HepG2 (cell line): ENCODE measurements around the gene TRDMT1. TPM values are rescaled to one million over a fixed set of nuclear protein-coding genes. Genes with fewer than 3 reads are reported as not detected.

Experiments used
- ATAC-seq: fragments of 200-7000 bp; cut with Tn5 transposase; 3 replicates; pipeline ENCODE4 v1.9.1; 2020; ENCODE audit warnings: mild to moderate bottlenecking, moderate library complexity
- BruUV-seq: library from RNA; stranded (reverse); fragments of 400-500 nt; replicated peaks from 2 replicates; lab custom pipeline; 2021; lab: Mats Ljungman, UMichigan
- CTCF ChIA-PET: fragments of 300-600 bp; formaldehyde crosslinking; extraction: SDS; loops from one replicate; lab custom pipeline; 2021; ENCODE audit warnings: low total read pairs, inconsistent platforms, low intra/inter-chr PET ratio; lab: Yijun Ruan, JAX
- POLR2A ChIA-PET: fragments of 350-600 bp; sonication (Branson Sonifier 250); formaldehyde crosslinking; loops from one replicate; lab custom pipeline; 2020; ENCODE audit warnings: antibody characterized with exemption, inconsistent platforms; lab: Yijun Ruan, JAX
- DNase-seq: peaks from one replicate; pipeline ENCODE4 v3.0.0-alpha.2; 2015; ENCODE audit warnings: low spot score
- FAIRE-seq: peaks from 3 replicates; lab custom pipeline; 2011; peaks lifted over from hg19 to GRCh38; lab: Jason Lieb, UNC
- H2AFZ ChIP-seq: one replicate; pipeline ENCODE4 v1.6.1; 2011; ENCODE audit warnings: low read length, inconsistent platforms
- H3K27ac ChIP-seq: fragments of 300-600 bp; 3 replicates; pipeline ENCODE4 v1.8.0; 2011; ENCODE audit warnings: mixed run types, mild to moderate bottlenecking, mixed read lengths, low read length, inconsistent platforms; ENCODE audit not compliant: insufficient read depth; ENCODE audit errors: extremely low read length
- H3K27me3 ChIP-seq, 2 experiments: fragments of 200-600 bp in 1 of 2; 2 replicates in 1 of 2; 3 replicates in 1 of 2; pipeline versions ENCODE4 v1.6.0 to v1.8.0; 2011; ENCODE audit warnings: low read length in 2 of 2, mild to moderate bottlenecking in 2 of 2, moderate library complexity in 2 of 2, inconsistent platforms in 1 of 2; ENCODE audit not compliant: insufficient read depth in 2 of 2, control insufficient read depth in 1 of 2
- H3K36me3 ChIP-seq, 2 experiments: fragments of 200-600 bp in 1 of 2; replicated peaks in 1 of 2; 2 replicates in 1 of 2; 3 replicates in 1 of 2; pipeline versions ENCODE4 v1.5.1 to v1.8.0; 2011; ENCODE audit warnings: low read length in 2 of 2, inconsistent platforms in 1 of 2; ENCODE audit not compliant: insufficient read depth in 2 of 2, control insufficient read depth in 1 of 2
- H3K4me1 ChIP-seq: 2 replicates; pipeline ENCODE4 v1.5.1; 2012; ENCODE audit warnings: low read length, inconsistent platforms; ENCODE audit not compliant: insufficient read depth
- H3K4me2 ChIP-seq: 2 replicates; pipeline ENCODE4 v1.6.0; 2011; ENCODE audit warnings: low read depth, low read length, inconsistent platforms
- H3K4me3 ChIP-seq, 3 experiments: fragments of 200-600 bp in 1 of 3; sonication (generic), shearing (Covaris generic) in 1 of 3; replicated peaks in 1 of 3; 2 replicates each; pipeline ENCODE4 v1.5.1; 2011 to 2016; ENCODE audit warnings: low read length in 3 of 3, inconsistent platforms in 2 of 3, low read depth in 2 of 3, mild to moderate bottlenecking in 2 of 3, control low read depth in 1 of 3, mixed read lengths in 1 of 3; ENCODE audit not compliant: insufficient read depth in 1 of 3
- H3K79me2 ChIP-seq: one replicate; pipeline ENCODE4 v1.6.1; 2011; ENCODE audit warnings: low read length, inconsistent platforms; ENCODE audit not compliant: insufficient read depth
- H3K9ac ChIP-seq: 2 replicates; pipeline ENCODE4 v1.6.0; 2011; ENCODE audit warnings: mild to moderate bottlenecking, low read depth, low read length, inconsistent platforms; ENCODE audit not compliant: insufficient read depth
- H3K9me3 ChIP-seq: 2 replicates; pipeline ENCODE4 v1.5.1; 2012; ENCODE audit warnings: mild to moderate bottlenecking, low read length
- H4K20me1 ChIP-seq: 2 replicates; pipeline ENCODE4 v1.6.0; 2011; ENCODE audit warnings: inconsistent platforms, mild to moderate bottlenecking, low read length, moderate library complexity; ENCODE audit not compliant: insufficient read depth
- ARHGAP35 ChIP-seq: sonication (generic); formaldehyde crosslinking; IDR thresholded peaks from 2 replicates; pipeline ENCODE4 v1.9.0; 2022; ENCODE audit warnings: mild to moderate bottlenecking, inconsistent platforms, moderate library complexity, missing genetic modification reagents, borderline replicate concordance
- ATF7 ChIP-seq, 2 experiments: fragments of 450-650 bp in 1 of 2; sonication (generic) in 1 of 2; formaldehyde crosslinking in 1 of 2; IDR thresholded peaks; 2 replicates each; pipeline versions ENCODE4 v1.4.0 to v1.6.1; 2016 to 2020; ENCODE audit warnings: antibody characterized with exemption in 1 of 2, mild to moderate bottlenecking in 1 of 2, missing genetic modification reagents in 1 of 2
- BHLHE40 ChIP-seq: IDR thresholded peaks from 2 replicates; pipeline ENCODE4 v1.6.1; 2011; ENCODE audit warnings: low read length, improper control_type of control experiment
- DMAP1 ChIP-seq: IDR thresholded peaks from 2 replicates; pipeline ENCODE4 v1.6.1; 2016
- ELK4 ChIP-seq: sonication (generic); formaldehyde crosslinking; IDR thresholded peaks from 2 replicates; pipeline ENCODE4 v1.9.0; 2021; ENCODE audit warnings: missing genetic modification reagents, borderline replicate concordance
- FOXA3 ChIP-seq: IDR thresholded peaks from 2 replicates; pipeline ENCODE4 v1.6.1; 2016; ENCODE audit warnings: missing genetic modification reagents, missing compliant biosample characterization
- MTA3 ChIP-seq: sonication (generic); formaldehyde crosslinking; IDR thresholded peaks from 2 replicates; pipeline ENCODE4 v1.4.0; 2020; ENCODE audit warnings: missing genetic modification reagents
- RBFOX2 ChIP-seq: fragments of 200-400 bp; formaldehyde crosslinking; IDR thresholded peaks from 2 replicates; pipeline ENCODE4 v1.6.1; 2017; ENCODE audit warnings: low read depth, mild to moderate bottlenecking, low read length
- ZFP41 ChIP-seq: sonication (generic); formaldehyde crosslinking; IDR thresholded peaks from 2 replicates; pipeline ENCODE4 v1.4.0; 2020; ENCODE audit warnings: mild to moderate bottlenecking, missing genetic modification reagents, borderline replicate concordance
- ZNF263 ChIP-seq: sonication (generic); formaldehyde crosslinking; IDR thresholded peaks from 2 replicates; pipeline ENCODE4 v1.4.0; 2020; ENCODE audit warnings: missing genetic modification reagents
- WGBS: methylation state at CpG from one replicate; pipeline ENCODE4 v1.1.6; 2017; ENCODE audit warnings: low lambda C conversion rate; 5-methylcytosine and 5-hydroxymethylcytosine counted together
- in situ Hi-C: cut with HindIII; loops from 2 replicates; pipeline ENCODE4 v1.10.0; 2017; ENCODE audit warnings: low pct_unique_long_range_greater_than_20kb; ENCODE audit not compliant: extremely low pct_ligation_motif_present
- intact Hi-C: fragments of 100-400 bp; cut with micrococcal nuclease; formaldehyde crosslinking; loops from one replicate; pipeline ENCODE4 v1.10.0; 2022; ENCODE audit not compliant: unreplicated experiment
- polyA plus RNA-seq, 8 experiments: library from polyadenylated mRNA; depleted of rRNA in 3 of 8; stranded (reverse) in 7 of 8; unstranded in 1 of 8; fragments of >200 nt; fragmentation: Illumina TruSeq in 4 of 8; extraction: Trizol in 4 of 8; gene quantifications; 2 replicates each; pipeline versions ENCODE4 v1.2.1 to v1.2.3, GENCODE V29; 2011 to 2016; ENCODE audit warnings: low read depth in 4 of 8, missing spikeins in 1 of 8, mixed read lengths in 1 of 8; ENCODE audit not compliant: insufficient read depth in 1 of 8
- total RNA-seq, 5 experiments: library from RNA; depleted of rRNA; stranded (reverse); fragments of >200 nt; fragmentation: Illumina TruSeq; extraction: Trizol; gene quantifications; 2 replicates each; pipeline ENCODE4 v1.2.3, GENCODE V29; 2016; ENCODE audit warnings: low read depth in 1 of 5
- TF ChIP-seq, protein P1 (sequence below): sonication (generic); formaldehyde crosslinking; IDR thresholded peaks from 2 replicates; pipeline ENCODE4 v1.8.1; 2023; ENCODE audit warnings: mild to moderate bottlenecking, missing genetic modification reagents

The TRDMT1 gene
- total and polyA plus RNA-seq, 2 of the 13 experiments (the other 11 are each of a cell fraction or from before 2014, with no cell fraction given), result 2.0 to 3.0 TPM

- H4K20me1 ChIP-seq, result no peaks in the 10 kb centered on the region
- POLR2A ChIA-PET, result interaction anchor here (0.6 kb wide), 1 partner anchor 487 kb away, joined by 4 read pairs; no protein-coding TSS in a partner anchor
- H3K36me3 ChIP-seq, result no peaks in the 10 kb centered on the region
- no peak overlapping the region for H3K9ac ChIP-seq
- H3K27ac ChIP-seq, result no peak overlapping the region
- no peaks in the 10 kb centered on the region for H3K79me2 ChIP-seq
- H3K4me2 ChIP-seq, result no peak overlapping the region
- CTCF ChIA-PET, result no interaction called here
- ATAC-seq, result no peak
- no peak overlapping the region for H2AFZ ChIP-seq
- BruUV-seq, result no TSS peak
- in situ Hi-C loops (no loop called here), intact Hi-C loops (no loop called here)
- H3K9me3 ChIP-seq, result no peaks in the 10 kb centered on the region
- no peak for FAIRE-seq
- no peak overlapping the region for H3K4me3 ChIP-seq
- WGBS, result 6% methylated on average over 2 of the region's 2 CpGs
- no peaks in the 10 kb centered on the region for H3K27me3 ChIP-seq
- no peaks in the 10 kb centered on the region; the same call in 1 of the 2 replicates for H3K4me1 ChIP-seq
- peak; percentile 65 for TF ChIP-seq ATF7 (IDR thresholded peaks at IDR 0.05)
- no peak for TF ChIP-seq ATF7 (CRISPR knock-in tag; IDR thresholded peaks at IDR 0.05)
- TF ChIP-seq ARHGAP35 (CRISPR knock-in tag), result no peak
- TF ChIP-seq DMAP1 (CRISPR knock-in tag), result no peak
- 0 out of 2 replicates have a peak, but pooled peaks have one; percentile 23 for TF ChIP-seq ZNF263 (CRISPR knock-in tag)
- no peak for TF ChIP-seq FOXA3 (CRISPR knock-in tag)
- DNase-seq, result no peak
Observed at GRCh38 chr10:17213646-17214349, 12.3 kb upstream of the TRDMT1 start.

- H3K79me2 ChIP-seq, result no peaks in the 10 kb centered on the region
- BruUV-seq, result no TSS peak
- CTCF ChIA-PET, result no interaction called here
- in situ Hi-C loops (no loop called here), intact Hi-C loops (no loop called here)
- no peak overlapping the region for H3K4me2 ChIP-seq
- POLR2A ChIA-PET, result no interaction called here
- no peak overlapping the region for H3K4me3 ChIP-seq
- no peaks in the 10 kb centered on the region for H3K36me3 ChIP-seq
- H3K9me3 ChIP-seq, result no peaks in the 10 kb centered on the region
- H3K9ac ChIP-seq, result no peak overlapping the region
- FAIRE-seq (no peak), DNase-seq (no peak), ATAC-seq (no peak)
- H4K20me1 ChIP-seq, result no peaks in the 10 kb centered on the region
- H3K27ac ChIP-seq, result no peak overlapping the region
- no peaks in the 10 kb centered on the region; the same call in 1 of the 2 replicates for H3K4me1 ChIP-seq
- H3K27me3 ChIP-seq, result no peaks in the 10 kb centered on the region
- H2AFZ ChIP-seq, result no peak overlapping the region
- TF ChIP-seq BHLHE40 (no peak), RBFOX2 (no peak), ELK4 (no peak), MTA3 (no peak), ZFP41 (CRISPR knock-in tag) (no peak)
- TF ChIP-seq, protein P1, sequence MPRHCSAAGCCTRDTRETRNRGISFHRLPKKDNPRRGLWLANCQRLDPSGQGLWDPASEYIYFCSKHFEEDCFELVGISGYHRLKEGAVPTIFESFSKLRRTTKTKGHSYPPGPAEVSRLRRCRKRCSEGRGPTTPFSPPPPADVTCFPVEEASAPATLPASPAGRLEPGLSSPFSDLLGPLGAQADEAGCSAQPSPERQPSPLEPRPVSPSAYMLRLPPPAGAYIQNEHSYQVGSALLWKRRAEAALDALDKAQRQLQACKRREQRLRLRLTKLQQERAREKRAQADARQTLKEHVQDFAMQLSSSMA, result no peak
Observed at GRCh38 chr10:17212802-17213221, 11.3 kb upstream of the TRDMT1 start.
